ENCODE measurements around the gene TRIP4.
"Not testable (repeated sequence)": the region's sequence is repeated elsewhere in the genome, so short reads cannot be mapped to it uniquely, and the experiment has no call there.

The TRIP4 gene

GRCh38 chr15:64381000-64381751 lies 6.5 kb upstream of the TRIP4 start, which contains the start of gene PCLAF:
Gene PCLAF, minus strand, starts transcription at chr15:64381441. Its CDS starts 70 bp downstream, at chr15:64381371.
- DNase-seq (ENCODE audit: low read depth in 2 of 2) = peak; percentile 90 to 91

DNA sequence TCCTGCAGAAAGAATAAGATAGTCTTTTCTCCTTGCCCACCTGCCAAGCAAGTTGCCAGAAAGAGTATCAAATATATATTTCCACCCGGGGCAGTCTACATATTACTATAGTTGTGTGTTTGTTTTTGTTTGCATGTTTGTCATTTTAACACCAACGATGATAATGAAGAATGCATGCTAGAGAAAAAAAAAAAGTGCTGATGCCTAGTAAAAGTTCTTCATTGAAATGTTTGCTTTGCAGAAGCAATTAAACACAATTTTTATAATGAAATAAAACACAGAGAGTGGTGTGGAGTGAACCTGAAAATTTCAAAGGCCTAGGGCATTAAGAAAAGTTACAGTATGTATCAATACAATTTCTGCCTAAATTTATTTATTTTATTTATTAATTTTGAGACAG lies 3.9 kb upstream of the TRIP4 start:
- no peak for DNase-seq (ENCODE audit: low read depth in 2 of 2)

DNA sequence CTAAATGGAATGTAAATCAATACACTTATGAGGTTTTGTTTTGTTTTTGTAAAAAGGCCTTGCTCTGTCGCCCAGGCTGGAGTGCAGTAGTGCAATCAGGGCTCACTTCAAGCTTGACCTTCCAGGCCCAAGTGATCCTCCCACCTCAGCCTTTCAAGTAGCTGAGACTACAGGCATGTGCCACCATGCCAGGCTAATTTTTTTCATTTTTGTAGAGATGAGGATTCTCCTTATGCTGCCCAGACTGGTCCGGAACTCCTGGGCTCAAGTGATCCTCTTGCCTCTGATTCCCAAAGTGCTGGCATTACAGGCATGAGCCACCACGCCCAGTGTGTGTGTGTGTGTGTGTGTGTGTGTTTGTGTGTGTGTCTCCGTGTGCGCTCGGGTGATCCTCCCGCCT lies 1.3 kb upstream of the TRIP4 start:
- no peak for DNase-seq (ENCODE audit: low read depth in 2 of 2)

- DNase-seq (ENCODE audit: low read depth in 2 of 2) = no peak
Measured at GRCh38 chr15:64389036-64389435, 1.4 kb downstream of the TRIP4 start.

GRCh38 chr15:64392471-64392870 lies 4.8 kb downstream of the TRIP4 start:
- not testable (repeated sequence) for DNase-seq (ENCODE audit: low read depth in 2 of 2)

DNA sequence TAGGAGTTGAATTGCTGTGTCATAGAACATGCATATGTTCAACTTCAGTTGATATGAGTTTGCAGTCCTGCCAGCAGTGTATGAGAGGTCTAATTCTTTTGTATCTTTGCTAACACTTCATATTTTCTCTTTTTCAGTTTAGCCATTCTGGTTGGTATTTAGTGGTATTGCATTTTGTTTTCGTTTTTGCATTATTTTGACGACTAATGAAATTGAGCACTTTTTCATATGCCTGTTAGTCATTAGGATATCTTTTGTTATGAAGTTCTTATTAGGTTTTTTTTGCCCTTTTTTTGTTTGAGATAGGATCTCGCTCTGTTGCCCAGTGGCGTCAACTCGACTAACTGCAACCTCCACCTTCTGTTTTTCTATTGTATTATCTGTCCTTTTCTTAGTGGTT lies 9.2 kb downstream of the TRIP4 start:
- no peak for DNase-seq (ENCODE audit: low read depth in 2 of 2)

DNA sequence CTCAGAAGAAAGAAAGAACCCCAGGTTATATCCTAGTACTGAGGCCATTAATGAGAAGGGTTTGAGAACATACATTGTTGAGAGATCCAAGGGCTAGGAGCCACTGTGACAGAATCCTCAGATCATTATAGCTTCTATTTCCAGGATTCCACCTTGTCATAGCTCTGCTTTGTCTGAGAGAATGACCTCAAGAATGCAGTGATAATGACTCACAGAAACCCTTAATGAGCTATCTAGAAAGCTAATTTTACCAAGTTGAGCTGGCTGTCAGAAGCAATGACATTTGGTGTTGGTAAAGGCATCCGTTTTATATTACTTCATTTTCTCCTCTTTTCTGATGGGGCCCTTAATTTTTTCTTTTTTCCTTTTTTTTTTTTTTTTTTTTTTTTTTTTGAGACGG lies 10.9 kb downstream of the TRIP4 start:
- DNase-seq (ENCODE audit: low read depth in 2 of 2) = no peak

DNA sequence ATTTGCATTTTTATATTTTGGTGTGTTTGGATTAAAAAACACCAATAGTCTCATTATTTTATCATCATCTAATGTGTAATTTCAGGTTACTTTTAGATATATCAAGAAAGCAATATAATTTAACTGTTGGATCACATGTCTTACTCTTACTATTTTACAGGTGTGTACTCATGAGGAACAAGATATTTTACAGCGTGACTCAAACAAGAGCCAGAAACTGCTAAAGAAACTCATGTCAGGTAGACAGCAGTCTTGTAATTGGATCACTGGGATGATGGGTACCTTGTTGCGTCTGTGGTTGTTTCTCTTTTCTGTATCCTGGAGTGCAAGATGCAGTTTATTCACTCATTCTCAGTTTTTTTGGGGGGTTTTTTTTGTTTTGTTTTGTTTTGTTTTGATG lies 12.9 kb downstream of the TRIP4 start:
- DNase-seq (ENCODE audit: low read depth in 2 of 2) = no peak

DNA sequence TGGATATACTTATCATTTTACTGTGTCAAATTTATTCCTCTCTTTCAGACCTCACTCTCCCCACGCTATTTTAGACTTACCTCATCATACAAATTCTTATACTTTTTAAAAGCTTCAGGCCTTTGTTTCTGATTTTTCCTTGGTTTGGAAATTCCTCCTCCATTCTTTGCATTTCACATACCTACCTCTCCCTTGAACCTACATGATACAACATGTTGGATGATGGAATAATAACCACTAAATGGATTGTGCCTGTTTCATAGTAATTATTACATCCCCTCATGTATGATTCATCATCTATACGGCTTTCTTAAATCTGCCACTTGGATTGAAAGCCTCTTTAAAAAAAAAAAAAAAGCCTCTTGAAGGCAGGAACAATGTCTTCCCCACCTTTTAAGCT lies 24.6 kb downstream of the TRIP4 start:
- no peak for DNase-seq (ENCODE audit: low read depth in 2 of 2)

DNA sequence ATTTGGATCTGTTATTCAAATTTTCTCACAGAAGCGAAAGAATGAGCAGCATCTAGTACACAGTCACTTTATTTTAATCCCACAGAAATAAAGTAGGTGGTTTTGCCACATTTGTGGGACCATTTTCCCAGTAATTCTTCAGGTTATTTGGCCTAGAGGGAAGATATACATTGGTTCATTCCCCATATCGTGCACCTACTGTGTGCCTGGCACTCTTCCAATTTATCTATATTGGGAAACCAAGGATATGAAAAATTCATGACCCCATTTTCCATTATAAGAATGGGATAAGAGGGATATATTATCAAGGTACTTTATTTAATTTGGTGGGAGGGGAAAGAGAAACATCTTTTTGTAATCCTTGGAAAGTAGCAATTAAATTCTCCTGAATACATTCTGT lies 35.1 kb downstream of the TRIP4 start:
- no peak for DNase-seq (ENCODE audit: low read depth in 2 of 2)

DNA sequence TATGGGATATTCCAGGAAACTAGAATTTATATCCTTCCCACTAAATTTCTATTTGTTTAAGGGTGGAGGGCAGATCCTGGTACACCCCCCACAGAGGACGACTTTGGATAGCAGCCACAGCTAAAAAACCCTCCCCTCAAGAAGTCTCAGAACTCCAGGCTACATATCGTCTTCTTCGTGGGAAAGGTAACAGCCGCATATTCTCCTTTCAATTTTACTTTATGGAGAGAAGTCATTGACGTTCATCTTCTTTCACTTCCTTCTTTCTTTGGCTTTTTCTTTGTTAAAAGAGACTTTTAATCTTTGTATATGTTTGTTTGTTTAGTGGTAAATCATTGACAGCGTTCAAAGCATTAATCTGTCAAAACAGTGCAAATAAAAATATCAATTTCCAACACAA lies 36.3 kb downstream of the TRIP4 start:
- no peak for DNase-seq (ENCODE audit: low read depth in 2 of 2)

DNA sequence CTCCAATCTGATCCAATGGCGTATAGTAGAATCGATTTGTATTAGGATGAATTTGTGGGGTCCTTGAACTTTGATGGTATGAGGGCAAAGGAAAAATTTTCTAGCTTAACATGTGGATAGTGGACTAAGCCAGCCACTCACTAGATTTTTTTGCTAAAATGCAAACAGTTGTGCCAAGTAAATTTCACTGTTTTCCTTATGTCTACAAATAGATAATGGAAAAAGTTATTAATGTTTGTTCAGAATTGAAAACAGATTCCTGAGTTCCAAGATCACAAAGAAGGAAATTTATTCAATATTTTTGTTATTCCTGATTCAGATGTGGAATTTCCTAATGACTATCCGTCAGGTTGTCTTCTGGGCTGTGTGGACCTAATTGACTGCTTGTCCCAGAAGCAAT lies 37.6 kb downstream of the TRIP4 start:
- no peak for DNase-seq (ENCODE audit: low read depth in 2 of 2)

- DNase-seq (ENCODE audit: low read depth in 2 of 2) = peak; percentile 33 to 38
Measured at GRCh38 chr15:64426845-64427465, 39.3 kb downstream of the TRIP4 start.

DNA sequence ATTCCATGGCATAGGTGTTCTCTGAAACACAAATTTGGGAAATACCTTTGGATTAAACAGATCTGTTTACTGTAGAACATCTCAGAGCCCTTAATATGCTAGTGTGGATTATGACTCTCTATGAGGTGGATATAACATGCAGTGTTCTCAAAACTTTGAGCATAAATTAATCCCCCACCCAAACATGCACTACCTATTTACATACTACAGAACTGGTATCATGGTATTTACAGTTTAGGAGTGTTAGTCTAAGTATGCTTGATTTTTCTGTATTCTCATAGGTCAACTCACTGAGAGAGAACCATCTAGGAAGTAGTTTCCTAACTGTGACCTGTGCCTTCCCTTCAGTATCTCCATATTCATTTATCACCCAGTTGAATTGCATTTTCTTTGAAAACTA lies 41.8 kb downstream of the TRIP4 start:
- no peak for DNase-seq (ENCODE audit: low read depth in 2 of 2)

GRCh38 chr15:64430000-64430735 lies 42.5 kb downstream of the TRIP4 start:
- DNase-seq (ENCODE audit: low read depth in 2 of 2) = peak; percentile 90 to 92

DNA sequence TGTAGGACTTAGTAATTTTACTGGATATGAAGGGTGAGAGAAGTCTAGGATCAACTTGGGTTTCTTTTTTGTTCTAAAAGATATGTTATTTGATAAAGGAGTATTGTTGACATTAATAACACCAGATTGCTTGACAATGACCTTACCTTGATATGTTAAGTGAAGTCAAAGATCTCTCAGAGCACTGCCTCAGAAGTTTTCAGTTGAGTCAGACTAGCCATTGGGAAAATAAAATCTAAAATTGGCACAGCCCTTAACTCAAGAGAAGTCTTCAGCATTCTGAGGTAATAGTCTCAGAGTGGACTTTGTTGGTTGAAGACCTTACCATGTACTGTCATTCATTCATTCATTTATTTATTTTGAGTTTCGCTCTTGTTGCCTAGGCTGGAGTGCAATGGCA lies 50.3 kb downstream of the TRIP4 start:
- no peak for DNase-seq (ENCODE audit: low read depth in 2 of 2)

- no peak for DNase-seq (ENCODE audit: low read depth in 2 of 2)
Measured at GRCh38 chr15:64438653-64439447, 51.2 kb downstream of the TRIP4 start.

DNA sequence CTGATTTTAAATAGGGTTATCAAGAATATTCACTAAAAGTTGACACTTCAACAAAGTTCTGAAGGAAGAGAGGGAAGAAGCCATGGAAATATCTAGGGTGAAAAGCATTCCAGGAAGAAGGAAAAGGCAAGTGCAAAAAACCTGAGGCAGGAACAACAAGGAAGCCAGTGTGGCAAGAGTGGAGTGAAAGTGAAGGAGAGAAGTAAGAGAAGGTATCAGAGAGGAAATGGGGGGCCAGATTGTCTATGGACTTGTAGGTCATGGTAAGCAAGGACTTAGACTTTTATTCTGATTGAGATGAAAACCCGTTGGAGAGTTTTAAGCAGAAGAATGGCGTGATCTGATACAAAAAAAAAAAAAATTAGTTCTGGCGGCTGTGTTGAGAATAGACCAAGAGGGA lies 54.2 kb downstream of the TRIP4 start:
- DNase-seq (ENCODE audit: low read depth in 2 of 2) = no peak

- no peak for DNase-seq (ENCODE audit: low read depth in 2 of 2)
Measured at GRCh38 chr15:64443016-64443415, 55.4 kb downstream of the TRIP4 start.

DNA sequence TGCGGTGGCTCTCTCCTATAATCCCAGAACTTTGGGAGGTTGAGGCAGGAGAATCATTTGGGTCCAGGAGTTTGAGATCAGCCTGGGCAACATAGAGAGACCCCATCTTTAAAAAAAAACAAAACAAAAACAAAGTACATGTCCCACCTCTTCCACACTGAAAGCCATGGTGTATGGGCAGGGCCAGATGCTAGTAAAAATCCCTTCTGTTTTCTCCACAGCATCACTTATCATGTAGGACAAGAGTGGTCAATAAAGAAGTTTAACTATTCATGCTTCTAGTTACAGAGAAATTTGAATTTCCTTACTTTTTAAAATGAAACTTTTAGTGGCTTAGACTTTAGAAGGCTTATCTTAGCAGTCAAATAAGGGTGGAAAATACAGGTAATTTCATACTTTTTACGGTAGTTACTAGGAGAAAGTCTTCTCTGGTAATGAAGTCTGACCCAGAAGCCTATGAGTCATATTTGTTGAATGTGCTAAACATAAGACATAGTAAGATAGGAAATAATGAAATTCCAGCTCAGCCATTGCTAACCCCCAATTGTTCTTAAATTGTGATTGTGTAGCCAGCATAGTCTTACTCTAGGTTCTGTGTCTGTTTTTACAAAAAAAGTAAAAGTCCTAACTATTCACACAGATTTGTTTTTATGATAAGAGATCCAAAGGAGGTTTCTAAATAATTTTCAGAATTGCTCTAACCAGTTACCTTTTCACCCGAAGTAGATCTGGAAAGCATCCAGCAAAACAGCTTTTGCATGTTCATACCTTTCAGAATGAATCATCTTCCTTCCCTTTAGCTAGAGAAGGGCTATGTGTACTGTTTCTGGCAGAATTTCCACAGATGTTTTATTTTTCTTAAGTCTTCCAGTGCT lies 56.3 kb downstream of the TRIP4 start:
- DNase-seq (ENCODE audit: low read depth in 2 of 2) = peak; percentile 77 to 80

DNA sequence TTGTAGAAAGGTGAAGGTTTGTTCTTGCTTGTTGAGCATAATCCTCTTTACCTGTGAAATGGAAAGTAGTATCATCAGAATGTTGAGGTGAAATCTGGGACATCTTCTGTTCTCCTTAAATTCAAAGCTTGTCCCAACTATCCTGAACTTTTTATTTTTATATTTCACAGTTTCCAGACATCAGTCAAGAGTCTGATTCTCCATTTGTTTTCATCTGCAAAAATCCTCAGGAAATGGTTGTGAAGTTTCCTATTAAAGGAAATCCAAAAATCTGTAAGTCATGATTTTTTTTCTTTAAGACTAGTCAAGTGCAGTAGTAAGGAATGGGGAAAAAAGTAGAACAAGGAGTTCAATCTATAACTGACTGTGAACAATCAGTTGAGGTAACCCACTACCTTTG lies 57.2 kb downstream of the TRIP4 start:
- DNase-seq (ENCODE audit: low read depth in 2 of 2) = no peak

Data from fibroblast of skin of left quadriceps (primary cell).